ENCODE data around the gene BAZ2B. TPM values are rescaled to one million over a fixed set of nuclear protein-coding genes. Genes with fewer than 3 reads are reported as not detected.

BAZ2B gene, protein sequence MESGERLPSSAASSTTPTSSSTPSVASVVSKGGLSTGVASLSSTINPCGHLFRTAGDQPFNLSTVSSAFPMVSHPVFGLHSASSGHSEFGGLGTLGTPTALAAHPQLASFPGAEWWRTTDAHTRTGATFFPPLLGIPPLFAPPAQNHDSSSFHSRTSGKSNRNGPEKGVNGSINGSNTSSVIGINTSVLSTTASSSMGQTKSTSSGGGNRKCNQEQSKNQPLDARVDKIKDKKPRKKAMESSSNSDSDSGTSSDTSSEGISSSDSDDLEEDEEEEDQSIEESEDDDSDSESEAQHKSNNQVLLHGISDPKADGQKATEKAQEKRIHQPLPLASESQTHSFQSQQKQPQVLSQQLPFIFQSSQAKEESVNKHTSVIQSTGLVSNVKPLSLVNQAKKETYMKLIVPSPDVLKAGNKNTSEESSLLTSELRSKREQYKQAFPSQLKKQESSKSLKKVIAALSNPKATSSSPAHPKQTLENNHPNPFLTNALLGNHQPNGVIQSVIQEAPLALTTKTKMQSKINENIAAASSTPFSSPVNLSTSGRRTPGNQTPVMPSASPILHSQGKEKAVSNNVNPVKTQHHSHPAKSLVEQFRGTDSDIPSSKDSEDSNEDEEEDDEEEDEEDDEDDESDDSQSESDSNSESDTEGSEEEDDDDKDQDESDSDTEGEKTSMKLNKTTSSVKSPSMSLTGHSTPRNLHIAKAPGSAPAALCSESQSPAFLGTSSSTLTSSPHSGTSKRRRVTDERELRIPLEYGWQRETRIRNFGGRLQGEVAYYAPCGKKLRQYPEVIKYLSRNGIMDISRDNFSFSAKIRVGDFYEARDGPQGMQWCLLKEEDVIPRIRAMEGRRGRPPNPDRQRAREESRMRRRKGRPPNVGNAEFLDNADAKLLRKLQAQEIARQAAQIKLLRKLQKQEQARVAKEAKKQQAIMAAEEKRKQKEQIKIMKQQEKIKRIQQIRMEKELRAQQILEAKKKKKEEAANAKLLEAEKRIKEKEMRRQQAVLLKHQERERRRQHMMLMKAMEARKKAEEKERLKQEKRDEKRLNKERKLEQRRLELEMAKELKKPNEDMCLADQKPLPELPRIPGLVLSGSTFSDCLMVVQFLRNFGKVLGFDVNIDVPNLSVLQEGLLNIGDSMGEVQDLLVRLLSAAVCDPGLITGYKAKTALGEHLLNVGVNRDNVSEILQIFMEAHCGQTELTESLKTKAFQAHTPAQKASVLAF (N-terminal part only)
- 6.5 to 8.4 TPM (median 8.1 TPM) in 5 replicates for total RNA-seq (2022; extraction: Qiagen RNA extraction)

DNA sequence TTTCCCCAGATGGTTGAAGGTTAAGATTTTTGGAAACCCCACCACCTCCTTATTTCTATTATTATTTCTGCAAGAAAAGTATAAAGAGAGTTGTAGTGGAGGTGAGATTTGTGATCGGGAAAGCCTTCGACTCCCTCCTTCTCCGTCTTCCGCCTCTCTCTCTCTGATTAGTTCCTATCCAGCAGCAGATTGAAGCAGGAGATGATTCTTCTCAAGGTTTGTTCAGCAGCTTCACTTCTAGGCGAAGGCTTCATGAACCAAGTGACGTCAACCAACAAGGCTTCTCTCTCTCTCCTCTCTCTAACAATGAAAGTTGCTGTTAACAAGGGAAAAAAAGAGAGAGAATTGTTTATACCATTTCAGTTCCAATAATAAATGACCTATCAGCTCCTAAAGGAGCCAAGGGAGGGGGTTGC, at the start of gene BAZ2B:
TSS of gene BAZ2B (minus strand) at position 263 of the 416 bp plus-strand sequence. CDS start 137,829 bp downstream, outside the sequence.

DNA sequence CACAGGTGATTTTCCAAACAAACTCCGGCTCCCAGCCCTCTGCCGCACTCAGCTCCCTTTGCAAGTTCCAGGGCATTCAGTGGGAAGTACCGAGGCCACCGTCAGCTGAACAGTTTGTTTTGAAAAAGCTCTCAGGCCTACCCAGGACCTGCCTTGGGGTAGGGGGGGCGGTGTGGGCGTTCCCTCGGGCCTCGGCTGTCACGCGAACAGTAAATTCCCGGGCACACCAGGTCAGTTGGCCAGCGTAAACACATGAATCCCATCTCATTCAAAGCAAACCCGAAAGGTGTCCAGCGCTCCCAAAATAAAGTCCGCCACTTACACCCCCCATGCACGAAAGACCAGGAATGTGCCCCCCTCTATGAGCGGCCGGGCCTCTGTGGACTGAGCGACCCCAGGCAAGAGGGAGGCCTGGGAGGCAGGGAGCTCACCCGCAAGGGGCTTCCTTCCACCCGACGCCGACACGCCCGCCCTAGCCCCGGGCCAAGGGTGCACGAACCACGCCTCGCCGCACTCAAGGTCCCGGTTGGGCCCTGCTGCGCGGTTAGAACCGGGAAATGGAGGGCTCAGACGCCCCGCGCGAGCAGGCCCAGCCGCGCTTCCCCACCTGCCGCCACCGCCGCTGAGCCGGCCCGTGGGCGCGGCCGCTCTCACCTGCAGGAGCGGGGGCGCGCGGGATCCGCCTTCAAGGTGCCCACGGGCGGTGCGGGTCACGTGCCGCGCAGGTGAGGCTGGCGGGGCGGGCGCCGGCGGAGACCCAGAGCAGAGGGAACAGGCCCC, 330.2 kb downstream of the BAZ2B start, which contains the start of gene WDSUB1:
TSS of gene WDSUB1 (minus strand) at position 775 of the 780 bp plus-strand sequence. CDS start 3,634 bp downstream, outside the sequence.

Other genes with a start within 250 kb of the BAZ2B start
- gene MARCHF7, start 96.0 kb upstream of the BAZ2B start, total RNA-seq (2022; extraction: Qiagen RNA extraction) = 44.7 to 65.2 TPM (median 55.9 TPM) in 5 replicates
- gene CD302, start 181.7 kb upstream of the BAZ2B start, total RNA-seq (2022; extraction: Qiagen RNA extraction) = 2.0 to 2.4 TPM (median 2.1 TPM) in 5 replicates